Measurements from ENCODE around the gene AVPI1.
"Not testable (repeated sequence)": the region's sequence is repeated elsewhere in the genome, so short reads cannot be mapped to it uniquely, and the experiment has no call there.

AVPI1 gene

GRCh38 chr10:97711640-97712572 lies 24.9 kb upstream of the AVPI1 start:
- no peak for DNase-seq (ENCODE audit: low read depth in 2 of 2)

- DNase-seq (ENCODE audit: low read depth in 2 of 2) = peak; percentile 27 to 29
These were observed 22.2 kb upstream of the AVPI1 start for GRCh38 chr10:97708976-97709946.

GRCh38 chr10:97708167-97708566 lies 21.1 kb upstream of the AVPI1 start:
- DNase-seq (ENCODE audit: low read depth in 2 of 2) = no peak

- DNase-seq (ENCODE audit: low read depth in 2 of 2) = no peak
These were observed 20.3 kb upstream of the AVPI1 start for GRCh38 chr10:97707134-97707861.

- DNase-seq (ENCODE audit: low read depth in 2 of 2) = no peak
These were observed 18.1 kb upstream of the AVPI1 start for GRCh38 chr10:97705006-97705670.

- DNase-seq (ENCODE audit: low read depth in 2 of 2) = no peak
These were observed 17.3 kb upstream of the AVPI1 start for GRCh38 chr10:97704341-97704740.

- no peak for DNase-seq (ENCODE audit: low read depth in 2 of 2)
These were observed 16.5 kb upstream of the AVPI1 start for GRCh38 chr10:97703398-97704067.

GRCh38 chr10:97701438-97702069 lies 14.5 kb upstream of the AVPI1 start:
- DNase-seq (ENCODE audit: low read depth in 2 of 2) = peak; percentile 23 to 24

- not testable (repeated sequence) for DNase-seq (ENCODE audit: low read depth in 2 of 2)
These were observed 11.1 kb upstream of the AVPI1 start for GRCh38 chr10:97698072-97698655.

GRCh38 chr10:97690133-97690532 lies 3.1 kb upstream of the AVPI1 start:
- DNase-seq (ENCODE audit: low read depth in 2 of 2) = no peak

- DNase-seq (ENCODE audit: low read depth in 2 of 2) = no peak
These were observed 2.5 kb upstream of the AVPI1 start for GRCh38 chr10:97689559-97690020.

- DNase-seq (ENCODE audit: low read depth in 2 of 2) = no peak
These were observed 1.0 kb upstream of the AVPI1 start for GRCh38 chr10:97687785-97688781.

- no peak for DNase-seq (ENCODE audit: low read depth in 2 of 2)
These were observed 610 bp downstream of the AVPI1 start for GRCh38 chr10:97686301-97686961.

GRCh38 chr10:97685395-97685958 lies 1.6 kb downstream of the AVPI1 start:
- DNase-seq (ENCODE audit: low read depth in 2 of 2) = no peak

- no peak for DNase-seq (ENCODE audit: low read depth in 2 of 2)
These were observed 2.1 kb downstream of the AVPI1 start for GRCh38 chr10:97684866-97685394.

- DNase-seq (ENCODE audit: low read depth in 2 of 2) = not testable (repeated sequence)
These were observed 2.7 kb downstream of the AVPI1 start for GRCh38 chr10:97684368-97684713.

Data from stimulated activated CD4-positive, alpha-beta T cell treated with anti-CD3 and anti-CD28 coated beads, Interleukin-4, amount 100 ng/mL, for 48 hours (primary cell).